Measurements from ENCODE around the gene IKZF1.

The IKZF1 gene

DNA sequence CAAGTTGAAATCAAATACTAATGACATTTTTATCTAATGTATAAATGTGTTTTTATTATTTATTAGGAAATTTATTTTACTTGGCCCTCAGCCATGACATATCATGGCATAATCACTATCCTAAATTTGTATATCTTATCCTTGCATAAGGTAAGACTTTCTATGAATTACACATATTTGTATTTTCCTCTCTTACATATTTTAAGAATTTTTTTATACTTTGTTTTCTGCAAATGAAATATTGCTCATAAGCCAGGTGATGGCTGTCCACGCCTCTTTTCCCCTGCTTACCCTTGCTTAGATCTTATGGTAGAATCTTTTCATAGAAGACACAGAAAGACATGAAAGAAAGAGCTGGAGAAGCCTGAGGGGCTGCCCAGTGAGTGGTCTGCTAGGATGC lies 48.2 kb downstream of the IKZF1 start:
- DNase-seq (ENCODE audit: low read depth in 2 of 2, low spot score in 1 of 2), result no peak

DNA sequence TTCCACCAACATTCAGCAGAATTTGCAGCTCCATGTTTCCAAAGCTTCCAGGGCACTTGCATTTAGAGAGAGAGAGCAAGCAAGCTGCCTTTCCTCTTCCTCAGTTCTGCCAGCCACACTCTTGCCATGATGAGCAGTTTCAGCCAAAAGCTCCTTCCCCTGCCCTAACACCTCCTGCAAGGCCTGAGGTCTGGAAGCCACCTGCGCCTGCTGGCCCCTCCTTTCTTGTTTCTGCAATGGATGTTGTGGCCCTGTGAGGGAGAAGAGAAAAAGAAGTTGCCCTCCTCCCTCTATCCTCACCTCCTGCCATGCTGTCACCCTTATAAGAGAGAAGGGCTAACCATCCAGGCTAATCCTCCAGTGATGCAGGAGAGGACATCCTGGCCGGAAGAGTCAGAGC lies 48.7 kb downstream of the IKZF1 start:
- DNase-seq (ENCODE audit: low read depth in 2 of 2, low spot score in 1 of 2), result no peak

DNA sequence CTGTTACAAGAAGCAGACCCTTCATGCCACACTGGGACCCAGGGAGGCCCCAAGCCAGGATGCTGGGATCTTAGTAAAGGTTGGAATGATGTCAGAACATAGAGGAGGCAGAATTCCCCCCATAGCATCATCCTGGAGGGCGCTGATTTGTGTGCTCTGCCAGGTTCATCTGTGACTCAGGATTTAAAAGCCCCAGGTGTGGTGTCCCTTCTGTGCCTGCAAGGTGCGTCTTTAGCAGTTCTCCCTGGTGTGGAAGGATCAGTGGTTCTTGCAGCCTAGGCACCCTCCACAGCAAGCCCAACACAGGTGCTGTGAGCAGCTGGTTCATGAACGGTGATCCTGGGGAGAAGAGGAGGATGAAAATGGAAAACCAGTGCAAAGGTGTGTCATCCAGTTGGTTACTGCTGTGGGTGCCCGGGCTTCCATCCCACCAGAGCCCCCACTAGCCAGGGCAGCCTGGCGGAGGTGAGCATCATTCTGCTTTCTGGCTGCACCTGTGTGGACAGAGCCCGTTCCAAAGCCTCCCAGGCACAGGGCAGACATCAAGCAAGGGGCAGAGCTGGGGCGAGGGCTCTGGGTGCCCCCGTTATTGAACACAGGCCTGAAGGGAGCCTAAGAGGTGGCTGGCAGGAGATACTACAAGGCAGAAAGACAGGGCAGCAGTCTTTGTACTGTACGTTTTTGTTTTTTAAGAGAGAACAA lies 49.5 kb downstream of the IKZF1 start:
- DNase-seq (ENCODE audit: low read depth in 2 of 2, low spot score in 1 of 2), result no peak

DNA sequence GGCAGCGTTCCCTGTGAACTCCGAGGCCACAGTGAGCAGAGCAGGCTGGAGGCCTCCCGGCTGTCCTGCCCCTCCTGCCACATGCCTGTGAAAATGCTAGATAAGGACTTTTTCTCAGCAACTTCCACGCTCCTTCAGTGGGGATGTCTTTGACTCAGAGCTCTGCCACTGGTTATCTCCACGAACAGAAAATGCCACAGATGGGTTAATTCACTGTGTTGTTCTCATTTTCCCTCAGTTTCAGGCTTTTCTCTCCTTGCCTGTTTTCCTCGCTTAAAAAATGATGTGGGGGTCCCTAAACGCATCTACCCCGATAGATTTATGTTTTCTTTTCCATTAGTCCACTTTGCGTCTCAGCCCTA lies 51.3 kb downstream of the IKZF1 start:
- no peak for DNase-seq (ENCODE audit: low read depth in 2 of 2, low spot score in 1 of 2)

DNA sequence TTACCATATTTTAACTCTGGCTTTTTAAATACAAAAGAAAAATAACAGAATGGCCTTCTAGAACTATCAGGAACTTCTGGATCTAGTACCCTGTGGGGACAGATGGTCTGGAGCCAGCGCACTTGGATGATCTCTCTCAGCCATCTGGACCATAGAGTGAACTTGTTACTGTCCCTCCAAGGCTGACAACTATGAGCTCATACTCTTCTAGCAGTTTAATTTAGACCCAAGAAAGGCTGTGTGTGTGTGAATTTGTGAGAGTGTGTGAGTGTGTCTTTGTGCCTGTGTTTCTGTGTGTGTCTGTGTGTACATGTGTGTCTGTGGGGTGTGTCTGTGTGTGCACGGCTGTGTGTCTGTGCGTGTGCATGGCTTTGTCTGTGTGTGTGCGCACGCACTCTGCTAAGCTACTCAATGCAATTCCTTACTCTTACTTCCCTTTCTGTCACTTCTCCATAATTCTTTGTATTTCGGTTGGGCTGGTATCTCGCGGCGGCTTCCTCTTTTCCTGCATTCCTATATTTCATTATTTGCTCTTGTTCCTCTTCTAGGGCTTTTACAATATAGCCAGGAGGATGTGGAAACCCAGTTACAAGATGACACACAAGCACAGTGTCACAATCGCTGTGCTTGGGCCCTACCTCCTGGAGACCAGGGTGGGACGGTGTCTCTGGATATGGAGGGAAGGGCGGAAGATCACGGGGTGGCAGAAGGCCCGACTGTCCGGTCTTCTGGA lies 51.9 kb downstream of the IKZF1 start:
- DNase-seq (ENCODE audit: low read depth in 2 of 2, low spot score in 1 of 2), result no peak

DNA sequence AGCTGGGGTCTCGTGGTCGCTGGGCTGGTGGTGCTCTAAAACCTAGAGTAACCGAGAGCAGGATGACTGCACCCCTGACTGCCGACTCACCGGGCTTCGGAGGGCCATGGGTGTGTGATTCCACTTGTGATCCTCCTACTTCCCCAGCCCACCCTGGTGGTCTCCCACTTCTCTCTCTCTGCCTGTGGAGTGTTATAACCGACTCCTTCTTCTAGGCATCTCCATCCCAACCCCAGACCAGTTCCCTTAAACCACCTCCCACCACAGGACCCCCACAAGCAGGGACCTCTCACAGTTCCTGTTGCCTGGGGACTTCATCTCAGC lies 52.4 kb downstream of the IKZF1 start:
- DNase-seq (ENCODE audit: low read depth in 2 of 2, low spot score in 1 of 2), result no peak

DNA sequence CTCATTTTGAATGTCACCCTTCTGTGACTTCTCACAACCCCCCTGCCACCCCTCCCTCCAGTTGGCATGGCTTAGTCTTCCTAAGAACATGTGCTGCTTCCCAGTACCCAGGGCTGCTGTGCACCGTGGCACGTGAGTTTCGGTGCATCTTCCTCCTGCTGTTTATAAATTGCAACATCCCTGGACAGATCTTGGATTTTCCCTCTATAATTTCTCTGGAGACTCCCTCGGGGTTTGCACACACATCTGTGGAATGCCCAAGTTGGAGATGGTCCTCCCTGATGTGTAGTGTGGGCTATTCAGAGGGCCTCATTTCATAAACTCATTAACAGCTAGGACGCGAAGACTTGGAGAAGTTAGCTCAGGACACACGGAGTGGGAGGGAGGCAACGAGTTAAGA lies 52.9 kb downstream of the IKZF1 start:
- DNase-seq (ENCODE audit: low read depth in 2 of 2, low spot score in 1 of 2), result no peak

DNA sequence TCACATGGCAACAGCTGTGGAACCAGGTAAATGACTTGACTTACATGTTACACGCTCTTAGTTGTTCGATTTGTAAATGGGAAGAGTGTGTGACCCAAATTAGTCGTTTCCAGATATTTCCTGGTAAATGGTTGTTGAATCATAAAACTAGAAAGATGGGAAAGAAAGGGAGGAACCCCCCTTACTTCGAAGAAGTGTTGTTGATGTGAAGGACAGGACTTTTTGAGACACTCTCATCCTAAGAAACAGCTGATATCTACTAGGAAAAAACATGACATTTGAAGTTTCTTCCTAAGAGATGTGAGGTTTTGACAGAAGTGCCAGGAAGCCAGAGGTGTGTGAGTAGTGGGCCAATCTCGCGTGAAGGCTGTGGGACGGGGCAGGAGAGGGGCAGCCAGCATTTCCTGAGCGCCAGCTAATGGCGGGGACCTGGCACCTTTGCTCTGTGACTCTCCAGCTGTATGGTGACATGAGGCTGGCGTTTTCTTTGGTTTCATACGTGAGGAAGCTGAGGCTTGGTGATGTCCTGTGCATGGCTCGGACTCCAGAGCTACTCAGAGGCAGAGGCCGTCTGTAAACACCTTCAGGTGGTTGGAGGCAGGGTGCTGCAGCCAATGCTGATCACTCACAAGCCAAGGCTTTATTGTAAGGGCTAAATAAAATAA lies 53.7 kb downstream of the IKZF1 start:
- DNase-seq (ENCODE audit: low read depth in 2 of 2, low spot score in 1 of 2), result no peak

DNA sequence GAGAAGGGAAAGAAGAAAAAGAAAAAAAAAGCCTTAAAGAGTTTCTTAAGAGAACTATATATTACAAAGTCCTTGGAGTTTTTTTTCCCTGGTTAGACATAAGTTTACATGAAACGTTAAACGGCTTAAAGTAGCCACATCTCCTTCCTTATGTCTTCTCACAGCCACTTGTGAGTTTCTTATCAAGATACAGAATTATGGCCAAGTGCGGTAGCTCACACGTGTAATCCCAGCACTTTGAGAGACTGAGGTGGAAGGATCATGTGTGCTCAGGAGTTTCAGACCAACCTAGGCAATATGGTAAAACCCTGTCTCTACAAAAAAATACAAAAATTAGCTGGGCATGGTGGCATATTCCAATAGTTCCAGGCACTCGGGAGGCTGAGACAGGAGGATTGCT lies 54.3 kb downstream of the IKZF1 start:
- no peak for DNase-seq (ENCODE audit: low read depth in 2 of 2, low spot score in 1 of 2)

DNA sequence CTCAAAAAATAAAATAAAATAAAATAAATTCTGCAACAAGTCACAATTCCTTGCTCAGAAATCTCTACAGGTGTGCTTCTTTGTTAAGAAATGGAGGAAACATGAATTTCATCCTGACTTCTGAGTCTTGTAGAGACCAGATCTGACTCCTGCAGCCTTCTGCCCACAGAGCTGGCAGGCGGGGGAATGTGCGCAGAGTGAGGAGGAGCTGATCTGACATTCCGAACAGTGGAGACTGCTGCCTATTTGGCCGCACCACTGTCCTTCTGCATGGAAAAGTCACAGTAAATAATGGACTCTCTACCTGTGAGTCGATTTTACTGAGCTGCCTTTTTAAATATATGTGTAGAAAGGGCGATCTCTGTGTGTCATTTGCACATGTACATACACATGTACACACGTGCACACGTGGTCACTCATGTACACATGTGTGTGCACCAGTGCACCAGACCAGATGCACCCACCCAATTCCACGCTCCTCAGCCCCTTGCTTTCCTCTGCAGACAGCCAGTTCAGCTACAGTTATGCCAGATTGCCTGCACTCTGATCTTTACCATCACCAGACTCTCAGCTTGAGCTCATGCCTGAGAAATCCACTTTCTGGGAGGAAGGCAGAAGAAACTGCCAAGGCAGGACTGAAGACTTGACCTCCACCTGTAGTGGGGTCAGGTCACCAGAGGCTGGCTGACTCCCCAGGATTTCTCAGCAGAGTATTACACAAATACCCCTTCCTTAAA lies 54.9 kb downstream of the IKZF1 start:
- no peak for DNase-seq (ENCODE audit: low read depth in 2 of 2, low spot score in 1 of 2)

DNA sequence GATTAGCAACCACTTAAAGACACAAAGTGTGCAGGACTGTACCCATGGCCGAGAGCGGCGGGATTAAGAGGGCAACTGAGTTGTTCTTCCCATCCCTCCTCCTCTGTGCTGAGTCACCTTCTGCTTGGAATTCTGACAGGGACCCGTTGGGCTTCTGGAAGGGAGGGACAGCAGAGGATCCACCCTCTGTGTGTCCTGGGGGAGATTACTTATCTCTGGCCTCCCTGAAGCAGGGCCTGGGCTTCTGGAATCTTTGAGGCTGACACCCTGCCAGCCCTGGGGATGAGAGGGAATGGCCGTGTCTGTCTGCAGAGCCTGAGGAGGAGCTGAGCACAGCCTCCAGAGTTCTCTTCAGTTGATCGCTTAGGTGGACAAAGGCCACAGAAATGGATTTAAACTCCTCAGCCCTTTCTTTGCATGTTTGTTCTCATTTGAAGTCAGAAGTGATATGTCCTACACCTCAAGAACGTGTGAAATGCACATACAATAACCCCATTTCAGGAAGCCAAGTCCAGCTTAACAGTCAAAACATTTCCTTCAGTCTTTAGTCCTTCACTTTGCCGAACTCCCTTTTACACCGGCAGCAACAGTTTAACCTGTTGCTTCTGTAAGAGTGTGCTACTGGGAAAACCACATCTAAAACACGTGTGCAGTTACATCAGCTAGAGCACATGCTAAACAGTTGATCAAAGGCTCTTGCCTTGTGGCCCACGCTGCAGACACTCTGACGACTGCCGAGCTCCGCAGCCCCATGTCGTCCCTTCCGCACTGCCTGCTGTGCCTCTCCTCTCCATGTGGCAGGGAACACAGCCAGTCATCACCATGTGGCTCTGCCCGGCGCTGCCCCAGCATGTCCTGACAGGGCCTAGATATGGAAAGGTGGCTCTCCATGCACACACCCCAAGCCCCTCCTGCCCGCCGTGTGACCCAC lies 55.7 kb downstream of the IKZF1 start:
- DNase-seq (ENCODE audit: low read depth in 2 of 2, low spot score in 1 of 2), result peak in 1 of 2 donors; percentile 57

DNA sequence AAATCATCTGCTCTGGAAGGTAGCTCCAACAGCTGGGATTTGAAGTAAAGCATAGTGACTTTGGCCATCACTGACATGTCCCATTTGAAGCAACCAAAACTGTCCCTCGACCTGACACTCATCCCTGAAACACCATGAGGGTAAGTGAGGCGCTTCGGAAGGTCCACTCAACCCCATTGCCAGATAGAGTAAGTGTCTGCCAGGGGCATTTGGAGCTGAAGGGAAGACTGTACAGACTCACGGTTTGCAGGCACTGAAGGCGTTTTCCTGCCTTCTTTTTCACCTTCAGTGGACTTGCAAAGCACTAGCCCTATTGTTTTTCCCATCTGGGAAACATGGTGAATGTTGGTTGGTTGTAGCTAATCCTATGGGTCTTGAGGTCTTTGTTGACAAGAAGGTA lies 57.6 kb downstream of the IKZF1 start:
- DNase-seq (ENCODE audit: low read depth in 2 of 2, low spot score in 1 of 2), result no peak

DNA sequence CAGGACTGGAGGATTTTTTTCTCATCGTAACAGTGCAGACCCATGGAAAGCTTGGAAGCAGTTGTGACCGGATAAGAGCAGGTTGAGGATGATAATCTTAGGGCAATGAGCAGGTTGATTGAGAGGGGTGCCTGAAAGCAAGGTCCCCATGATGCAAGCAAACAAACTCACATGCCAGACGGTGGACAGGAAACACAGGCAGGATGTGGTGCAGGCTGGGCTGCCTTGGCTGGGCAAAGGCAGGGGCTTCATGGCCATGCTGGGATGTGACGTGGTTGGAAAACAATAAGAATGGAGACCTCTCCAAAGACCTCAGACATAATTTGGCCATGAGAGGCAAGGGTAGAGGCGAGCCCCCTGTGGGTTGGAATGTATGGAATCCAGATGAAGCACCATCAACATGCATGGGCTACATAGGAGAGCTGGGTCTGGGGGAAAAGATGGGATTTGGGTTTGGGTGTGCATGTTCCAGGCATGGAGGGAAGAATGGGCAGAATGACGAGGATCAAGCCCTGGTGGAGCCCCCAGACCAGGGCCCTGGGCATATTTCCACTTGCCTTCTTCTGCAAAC lies 58.3 kb downstream of the IKZF1 start:
- DNase-seq (ENCODE audit: low read depth in 2 of 2, low spot score in 1 of 2), result no peak

DNA sequence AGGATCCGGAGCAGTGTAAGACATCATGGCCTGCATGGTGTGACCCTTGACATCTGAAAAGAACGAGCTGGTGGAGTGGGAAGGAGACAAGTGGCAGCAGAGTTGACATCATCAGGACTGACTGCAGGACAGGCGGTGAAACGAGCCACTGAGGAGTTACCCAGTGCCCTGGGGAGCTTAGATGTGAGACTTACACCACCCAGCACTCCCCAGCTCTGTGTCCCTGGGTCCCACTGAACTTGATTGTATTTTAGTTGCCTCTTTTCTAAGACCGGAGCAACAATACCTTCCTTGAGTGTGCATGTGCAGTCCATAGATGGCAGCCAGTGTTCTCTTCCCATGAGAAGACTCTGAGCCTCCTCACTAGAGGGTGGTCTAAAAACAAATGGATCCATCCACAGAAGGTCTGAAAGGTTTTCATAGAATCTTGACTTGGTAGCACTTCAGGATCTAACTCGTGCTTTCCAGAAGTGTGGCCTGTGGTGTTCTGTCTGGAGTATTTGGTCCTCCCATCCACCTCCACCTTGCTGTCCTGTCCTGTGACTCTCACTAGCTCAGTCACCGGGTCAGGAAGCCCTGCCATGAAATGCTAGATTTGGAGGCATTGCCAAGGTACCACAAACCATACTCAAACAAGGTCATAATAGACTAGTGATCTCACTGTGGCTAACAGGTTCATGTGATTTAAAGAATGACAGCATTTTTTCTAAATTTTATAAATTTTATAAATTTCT lies 59.0 kb downstream of the IKZF1 start:
- DNase-seq (ENCODE audit: low read depth in 2 of 2, low spot score in 1 of 2), result no peak

DNA sequence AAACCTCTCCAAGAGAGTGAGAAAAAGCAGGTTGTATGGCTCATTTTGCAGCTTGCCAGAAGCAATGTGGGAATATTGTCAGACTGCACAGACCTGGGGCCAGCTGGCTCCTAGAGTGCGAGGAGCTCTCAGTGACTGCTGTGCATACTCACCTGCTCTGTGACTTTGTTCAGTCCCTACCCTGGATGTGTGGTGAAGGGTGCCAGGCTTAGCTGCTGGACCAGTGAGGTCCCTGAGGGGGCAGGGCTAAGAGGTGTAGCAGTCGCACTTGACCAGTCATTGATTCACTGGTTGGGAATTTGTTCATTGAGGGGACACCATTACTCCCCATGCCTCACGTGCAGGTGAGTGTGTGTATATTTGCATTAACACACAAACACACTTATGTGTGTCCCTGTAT lies 60.1 kb downstream of the IKZF1 start:
- no peak for DNase-seq (ENCODE audit: low read depth in 2 of 2, low spot score in 1 of 2)

DNA sequence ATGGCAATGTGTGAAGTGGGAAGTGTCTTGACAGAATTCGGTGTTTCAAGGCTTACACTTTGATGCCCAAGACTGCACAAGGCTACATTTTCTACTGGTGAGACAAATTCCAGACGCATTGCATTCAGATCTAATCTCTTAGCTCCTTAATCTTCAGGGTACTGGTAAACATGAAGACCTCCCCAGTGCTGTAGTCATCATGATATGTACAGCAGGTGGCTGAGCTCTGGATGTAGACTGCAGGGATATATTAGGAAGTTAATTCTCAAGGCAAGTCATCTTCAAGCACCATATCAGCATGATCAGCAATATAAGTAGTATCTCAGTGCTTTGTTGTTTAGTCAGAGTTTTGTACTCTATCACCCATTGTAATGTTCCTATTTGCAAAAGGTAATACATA lies 61.8 kb downstream of the IKZF1 start:
- no peak for DNase-seq (ENCODE audit: low read depth in 2 of 2, low spot score in 1 of 2)

DNA sequence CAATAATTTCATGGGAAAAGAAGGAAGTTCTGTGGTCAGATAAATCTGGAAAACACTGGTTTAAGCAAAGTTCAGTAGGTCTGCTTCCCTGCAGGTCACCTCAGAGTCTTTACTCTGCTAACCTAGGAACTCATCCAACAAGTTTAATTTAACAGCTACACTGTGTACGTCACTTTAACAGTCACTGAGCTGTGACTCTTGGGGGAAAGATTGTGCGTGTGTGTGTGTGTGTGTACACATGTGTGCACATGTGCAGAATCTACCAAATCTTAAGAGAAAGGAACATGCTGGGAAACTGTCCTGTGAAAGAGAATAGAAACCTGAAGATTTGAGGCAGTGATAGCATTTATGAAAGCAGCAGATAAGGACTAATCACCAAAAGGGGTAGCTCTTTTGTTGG lies 62.6 kb downstream of the IKZF1 start:
- no peak for DNase-seq (ENCODE audit: low read depth in 2 of 2, low spot score in 1 of 2)

DNA sequence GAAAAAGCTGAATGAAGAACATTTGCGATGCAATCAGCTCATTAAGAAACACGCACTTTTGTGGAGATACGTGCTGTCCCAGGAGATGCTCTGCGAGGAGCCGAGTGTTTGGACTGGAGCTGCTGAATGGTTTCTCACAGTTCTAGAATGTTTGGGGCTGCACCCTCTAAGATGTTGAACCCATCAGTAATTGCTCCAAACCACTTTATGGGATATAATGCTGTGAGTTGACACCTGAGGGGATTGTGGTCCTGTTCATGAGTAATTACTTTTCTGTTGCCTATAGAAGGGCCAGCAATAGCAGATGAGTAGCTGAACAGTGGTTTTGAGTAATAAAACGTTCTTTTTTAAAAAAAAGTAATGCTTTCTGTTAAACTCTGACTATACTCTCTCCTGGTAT lies 63.1 kb downstream of the IKZF1 start:
- DNase-seq (ENCODE audit: low read depth in 2 of 2, low spot score in 1 of 2), result no peak

DNA sequence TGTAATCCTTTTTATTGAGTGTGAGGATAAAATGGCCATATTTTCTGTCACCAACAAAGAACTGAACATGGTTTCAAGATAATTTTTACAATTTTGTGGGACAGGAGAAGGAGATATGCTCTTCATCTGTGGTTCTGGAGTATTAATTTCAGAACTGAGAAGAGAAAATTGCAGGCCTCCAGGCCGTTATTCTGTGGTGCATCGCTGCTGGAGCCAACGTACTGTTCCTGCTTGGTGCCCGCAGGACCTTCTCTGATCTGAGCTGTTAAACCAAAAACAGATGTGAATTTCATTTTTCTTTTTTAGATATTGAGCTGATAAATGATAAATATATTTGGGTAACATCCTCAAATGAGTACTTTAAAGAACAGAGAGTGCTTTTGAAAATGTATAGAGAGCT lies 63.9 kb downstream of the IKZF1 start:
- DNase-seq (ENCODE audit: low read depth in 2 of 2, low spot score in 1 of 2), result no peak
